Measurements from ENCODE around the gene GZF1.
A peak's percentile ranks its signal among the peaks of the same experiment; 100 is the strongest.

The GZF1 gene

GRCh38 chr20:23350196-23350903, 11.6 kb upstream of the GZF1 start, which contains the start of gene NXT1:
Gene NXT1 (plus strand): TSS chr20:23350791. CDS start chr20:23354042, 3,251 bp downstream.
- H3K4me3 ChIP-seq (ENCODE audit: low read length): peak within 1 kb of the TSS; percentile 81
- TF ChIP-seq CTCF (IDR thresholded peaks at IDR 0.05; ENCODE audit: insufficient read depth, low read depth, low read length, missing control alignments): no peak
- peak; percentile 99 for DNase-seq (ENCODE audit: low read depth)

GRCh38 chr20:23350904-23351838, 10.8 kb upstream of the GZF1 start:
- TF ChIP-seq CTCF (IDR thresholded peaks at IDR 0.05; ENCODE audit: insufficient read depth, low read depth, low read length, missing control alignments): no peak
- peak overlapping the region; percentile 81 for H3K4me3 ChIP-seq (ENCODE audit: low read length)
- peak; percentile 74 for DNase-seq (ENCODE audit: low read depth)

GRCh38 chr20:23356203-23356602, 5.8 kb upstream of the GZF1 start:
- DNase-seq (ENCODE audit: low read depth): no peak
- no peak for TF ChIP-seq CTCF (IDR thresholded peaks at IDR 0.05; ENCODE audit: insufficient read depth, low read depth, low read length, missing control alignments)
- H3K4me3 ChIP-seq (ENCODE audit: low read length): no peak overlapping the region

- DNase-seq (ENCODE audit: low read depth): peak; percentile 100
- peak overlapping the region; percentile 74 for H3K4me3 ChIP-seq (ENCODE audit: low read length)
- no peak for TF ChIP-seq CTCF (IDR thresholded peaks at IDR 0.05; ENCODE audit: insufficient read depth, low read depth, low read length, missing control alignments)
Observed at GRCh38 chr20:23357767-23358562, 4.0 kb upstream of the GZF1 start.

GRCh38 chr20:23358563-23358906, 3.4 kb upstream of the GZF1 start:
- no peak for TF ChIP-seq CTCF (IDR thresholded peaks at IDR 0.05; ENCODE audit: insufficient read depth, low read depth, low read length, missing control alignments)
- H3K4me3 ChIP-seq (ENCODE audit: low read length): peak overlapping the region; percentile 23
- DNase-seq (ENCODE audit: low read depth): no peak

- DNase-seq (ENCODE audit: low read depth): no peak
- H3K4me3 ChIP-seq (ENCODE audit: low read length): no peak overlapping the region
- no peak for TF ChIP-seq CTCF (IDR thresholded peaks at IDR 0.05; ENCODE audit: insufficient read depth, low read depth, low read length, missing control alignments)
Observed at GRCh38 chr20:23358923-23359593, 2.9 kb upstream of the GZF1 start.

Measured in epithelial cell of esophagus (primary cell).